Kasumi-1 (cell line): ENCODE measurements around the gene FERMT1.
A peak's percentile ranks its signal among the peaks of the same experiment; 100 is the strongest.
"Not testable (repeated sequence)": the region's sequence is repeated elsewhere in the genome, so short reads cannot be mapped to it uniquely, and the experiment has no call there.

Experiments
- DNase-seq, 2 experiments: peaks; one replicate each; lab custom pipeline; 2025; lab: John Stamatoyannopoulos, UW

The FERMT1 gene

GRCh38 chr20:6040958-6041807 lies 81.6 kb downstream of the FERMT1 start:
- no peak for DNase-seq

- no peak for DNase-seq
These were observed 82.3 kb downstream of the FERMT1 start for GRCh38 chr20:6040540-6040939.

- no peak for DNase-seq
These were observed 83.1 kb downstream of the FERMT1 start for GRCh38 chr20:6039766-6040165.

GRCh38 chr20:6038256-6038655 lies 84.6 kb downstream of the FERMT1 start:
- no peak for DNase-seq

GRCh38 chr20:6037082-6037481 lies 85.7 kb downstream of the FERMT1 start:
- DNase-seq = no peak

- no peak for DNase-seq
These were observed 86.6 kb downstream of the FERMT1 start for GRCh38 chr20:6036213-6036612.

- DNase-seq = peak; percentile 33 to 45
These were observed 88.5 kb downstream of the FERMT1 start for GRCh38 chr20:6034134-6034969.

- DNase-seq = not testable (repeated sequence)
These were observed 89.9 kb downstream of the FERMT1 start for GRCh38 chr20:6032907-6033306.

- DNase-seq = no peak
These were observed 92.3 kb downstream of the FERMT1 start for GRCh38 chr20:6030453-6031080.

GRCh38 chr20:6029538-6029937 lies 93.3 kb downstream of the FERMT1 start:
- DNase-seq = no peak

GRCh38 chr20:6028818-6029217 lies 94.0 kb downstream of the FERMT1 start:
- DNase-seq = peak; percentile 47 to 50

- DNase-seq = peak; percentile 15 to 30
These were observed 96.8 kb downstream of the FERMT1 start for GRCh38 chr20:6026051-6026450.
